OCI-LY7 (cell line): Measurements from ENCODE around the gene LY6G5C. TPM values are rescaled to one million over a fixed set of nuclear protein-coding genes. Genes with fewer than 3 reads are reported as not detected.

ENCODE experiments used
- BruUV-seq: library from RNA; stranded (reverse); fragments of 400-500 nt; replicated peaks from 2 replicates; lab custom pipeline; 2021; lab: Mats Ljungman, UMichigan
- CTCF ChIA-PET: fragments of 300-600 bp; sonication (Branson Sonifier 250); formaldehyde crosslinking; loops from one replicate; lab custom pipeline; 2022; ENCODE audit warnings: antibody characterized with exemption; ENCODE audit not compliant: unreplicated experiment; lab: Charles Lee
- POLR2A ChIA-PET: fragments of 300-600 bp; sonication (Branson Sonifier 250); formaldehyde crosslinking; loops from one replicate; lab custom pipeline; 2022; ENCODE audit warnings: antibody characterized with exemption; lab: Charles Lee
- DNase-seq: peaks from one replicate; pipeline ENCODE4 v3.0.0-alpha.2; 2015; ENCODE audit warnings: low spot score
- H2AFZ ChIP-seq: fragments of 200-600 bp; sonication (generic), shearing (Covaris generic); 2 replicates; pipeline ENCODE4 v1.6.1; 2014; ENCODE audit warnings: mild to moderate bottlenecking, antibody characterized with exemption, low read length, moderate library complexity
- H3K27ac ChIP-seq: fragments of 200-600 bp; sonication (generic); 2 replicates; pipeline ENCODE4 v1.5.1; 2014; ENCODE audit warnings: mixed run types, low read depth, mild to moderate bottlenecking, moderate library complexity, low read length, inconsistent platforms; ENCODE audit not compliant: poor library complexity, severe bottlenecking
- H3K36me3 ChIP-seq: fragments of 200-600 bp; sonication (generic); 2 replicates; pipeline ENCODE4 v1.6.1; 2014; ENCODE audit warnings: mild to moderate bottlenecking, antibody characterized with exemption, low read length, moderate library complexity, mixed read lengths; ENCODE audit not compliant: insufficient read depth
- H3K4me1 ChIP-seq: fragments of 200-600 bp; sonication (generic); 2 replicates; pipeline ENCODE4 v1.5.1; 2014; ENCODE audit warnings: mild to moderate bottlenecking, low read length; ENCODE audit not compliant: insufficient read depth, poor library complexity, severe bottlenecking
- H3K4me2 ChIP-seq: fragments of 200-600 bp; sonication (generic); 2 replicates; pipeline ENCODE4 v1.6.1; 2014; ENCODE audit warnings: mild to moderate bottlenecking, low read length
- H3K4me3 ChIP-seq: fragments of 200-600 bp; sonication (generic); 2 replicates; pipeline ENCODE4 v1.5.1; 2014; ENCODE audit warnings: mild to moderate bottlenecking, low read depth, low read length; ENCODE audit not compliant: poor library complexity, severe bottlenecking
- H3K79me2 ChIP-seq: fragments of 200-600 bp; sonication (generic); 2 replicates; pipeline ENCODE4 v1.6.1; 2016; ENCODE audit warnings: low read depth, mild to moderate bottlenecking, low read length, moderate library complexity, mixed read lengths; ENCODE audit not compliant: insufficient read depth
- H3K9me2 ChIP-seq: fragments of 200-600 bp; sonication (generic); 2 replicates; pipeline ENCODE4 v1.6.1; 2016; ENCODE audit warnings: mild to moderate bottlenecking, low read length, mixed read lengths; ENCODE audit not compliant: insufficient read depth
- H3K9me3 ChIP-seq: fragments of 200-600 bp; sonication (generic); 2 replicates; pipeline ENCODE4 v1.6.1; 2014; ENCODE audit warnings: mild to moderate bottlenecking, mixed run types, low read length, mixed read lengths
- H4K20me1 ChIP-seq: fragments of 200-600 bp; sonication (generic); 2 replicates; pipeline ENCODE4 v1.6.1; 2014; ENCODE audit warnings: mild to moderate bottlenecking, antibody characterized with exemption, low read length, moderate library complexity, mixed read lengths; ENCODE audit not compliant: insufficient read depth
- CTCF ChIP-seq: fragments of 200-600 bp; sonication (generic); conservative IDR thresholded peaks from 2 replicates; pipeline ENCODE4 v1.5.1; 2014; ENCODE audit warnings: mild to moderate bottlenecking, antibody characterized with exemption, low read length, moderate library complexity, mixed read lengths
- EZH2phosphoT487 ChIP-seq: fragments of 200-600 bp; sonication (generic); IDR thresholded peaks from 2 replicates; pipeline ENCODE4 v1.6.1; 2018; ENCODE audit warnings: low read depth, borderline replicate concordance, mild to moderate bottlenecking, mixed run types, antibody characterized with exemption, low read length, moderate library complexity, mixed read lengths
- intact Hi-C: fragments of 100-400 bp; cut with micrococcal nuclease; formaldehyde crosslinking; loops from one replicate; pipeline ENCODE4 v1.10.0; 2022; ENCODE audit not compliant: unreplicated experiment
- total RNA-seq, 2 experiments: library from RNA; depleted of rRNA in 1 of 2; stranded (reverse); fragments of >200 nt in 1 of 2; shearing (Covaris generic) in 1 of 2; gene quantifications; 2 replicates each; pipeline ENCODE4 v1.2.3, GENCODE V29; 2014 to 2022

LY6G5C gene
- total RNA-seq, 2 experiments from 2014 or later, result 1.8 to 3.5 TPM

- Histone ChIP-seq H4K20me1 (no peaks in the 10 kb centered on the region), H3K36me3 (peaks cover 20% of the 10 kb centered on the region; the same call in 1 of the 2 replicates), H3K4me2 (no peak within 1 kb of the TSS), H3K27ac (no peak within 1 kb of the TSS), H3K4me1 (peaks cover 20% of the 10 kb centered on the region), H3K4me3 (no peak within 1 kb of the TSS), H3K9me3 (no peaks in the 10 kb centered on the region), H2AFZ (no peak within 1 kb of the TSS), H3K9me2 (no peaks in the 10 kb centered on the region), H3K79me2 (no peaks in the 10 kb centered on the region)
- ChIA-PET CTCF (no interaction called here), POLR2A (interaction anchor here (0.6 kb wide), 1 partner anchor 110 kb away, joined by 3 read pairs; no protein-coding TSS in a partner anchor)
- no TSS peak for BruUV-seq
- DNase-seq, result no peak
- TF ChIP-seq EZH2phosphoT487, result no peak
- TF ChIP-seq CTCF, result no peak
- intact Hi-C loops, result no loop called here
Observed at GRCh38 chr6:31723245-31723979, 42.5 kb upstream of the LY6G5C start, which contains the start of gene MPIG6B. Gene MPIG6B (plus strand): TSS chr6:31723373. CDS start chr6:31723384, 11 bp downstream.

- Histone ChIP-seq H3K9me3 (no peaks in the 10 kb centered on the region), H3K79me2 (no peaks in the 10 kb centered on the region), H3K36me3 (peaks cover 14% of the 10 kb centered on the region; the same call in 1 of the 2 replicates), H3K4me1 (peaks cover 8% of the 10 kb centered on the region), H2AFZ (no peak overlapping the region), H3K9me2 (no peaks in the 10 kb centered on the region), H3K4me3 (no peak overlapping the region), H3K27ac (no peak overlapping the region), H4K20me1 (no peaks in the 10 kb centered on the region), H3K4me2 (no peak overlapping the region)
- DNase-seq, result no peak
- CTCF ChIA-PET, result no interaction called here
- TF ChIP-seq EZH2phosphoT487 (no peak), CTCF (no peak)
- POLR2A ChIA-PET, result interaction anchor here (0.6 kb wide), 1 partner anchor 964 kb away, joined by 4 read pairs; no protein-coding TSS in a partner anchor
- BruUV-seq, result no TSS peak
- intact Hi-C loops, result no loop called here
Observed at GRCh38 chr6:31722173-31722572, 41.3 kb upstream of the LY6G5C start.
